K562 (cell line): ENCODE measurements around the gene CAB39. TPM values are rescaled to one million over a fixed set of nuclear protein-coding genes. Genes with fewer than 3 reads are reported as not detected.

ENCODE experiments used
- ARID3B ChIP-seq: fragments of 250-450 bp; sonication (Bioruptor Pico); IDR thresholded peaks from 2 replicates; pipeline ENCODE4 v1.4.0; 2020; ENCODE audit warnings: borderline replicate concordance
- KLF1 ChIP-seq: fragments of 450-650 bp; IDR thresholded peaks from 2 replicates; pipeline ENCODE4 v1.6.1; 2016; ENCODE audit warnings: missing genetic modification characterization, missing compliant biosample characterization
- MGA ChIP-seq: fragments of 450-650 bp; IDR thresholded peaks from 2 replicates; pipeline ENCODE4 v1.6.1; 2016; ENCODE audit warnings: mild to moderate bottlenecking, moderate library complexity
- SRSF7 ChIP-seq: fragments of 200-400 bp; formaldehyde crosslinking; optimal IDR thresholded peaks from 2 replicates; pipeline ENCODE3; 2017; ENCODE audit warnings: mild to moderate bottlenecking, low read depth, low read length
- ZBTB43 ChIP-seq: sonication (generic); formaldehyde crosslinking; IDR thresholded peaks from 2 replicates; pipeline ENCODE4 v1.8.0; 2023; ENCODE audit warnings: mild to moderate bottlenecking, missing genetic modification reagents
- polyA plus RNA-seq, 8 experiments: library from polyadenylated mRNA; depleted of rRNA in 4 of 8; stranded (reverse) in 5 of 8; unstranded in 3 of 8; fragments of >200 nt; fragmentation: Nextera tagmentation in 2 of 8; fragmentation: Illumina TruSeq in 1 of 8; extraction: Ambion mirVana in 2 of 8; extraction: Trizol in 1 of 8; gene quantifications; 2 replicates each; pipeline versions ENCODE4 v1.2.1 to v1.2.3, GENCODE V29; 2011 to 2014; ENCODE audit warnings: inconsistent platforms in 1 of 8, missing spikeins in 1 of 8
- total RNA-seq, 7 experiments: library from RNA; depleted of rRNA in 6 of 7; stranded (reverse); fragments of >200 nt in 6 of 7; fragmentation: Illumina TruSeq in 2 of 7; extraction: Trizol in 2 of 7; gene quantifications; 2 replicates each; pipeline versions ENCODE4 v1.2.1 to v1.2.3, GENCODE V29; 2011 to 2021; ENCODE audit warnings: low replicate concordance in 1 of 7

CAB39 gene
- total and polyA plus RNA-seq, 9 of the 15 experiments (the other 6 are each of a cell fraction or from before 2014, with no cell fraction given) = 27.2 to 94.4 (median 70.1) TPM

GRCh38 chr2:230703514-230703913, 9.1 kb upstream of the CAB39 start (continued):
- TF ChIP-seq MGA (no peak), SRSF7 (no peak), KLF1 (tag) (no peak), ARID3B (no peak), ZBTB43 (CRISPR knock-in tag) (no peak)
- TF ChIP-seq, all 486 proteins: peak for 0
